RWPE2 (cell line): ENCODE data around the gene HSF2BP.
A peak's percentile ranks its signal among the peaks of the same experiment; 100 is the strongest.
"Not testable (repeated sequence)": the region's sequence is repeated elsewhere in the genome, so short reads cannot be mapped to it uniquely, and the experiment has no call there.

Source experiments
- ATAC-seq: fragments of 200-7000 bp; cut with Tn5 transposase; 3 replicates; pipeline ENCODE4 v1.9.1; 2021; ENCODE audit warnings: low read depth
- DNase-seq: peaks from one replicate; pipeline ENCODE4 v3.0.0-alpha.2; 2020; ENCODE audit warnings: low spot score
- H3K27ac ChIP-seq: fragments of 450-650 bp; 2 replicates; pipeline ENCODE4 v1.5.1; 2017; ENCODE audit warnings: mild to moderate bottlenecking; ENCODE audit not compliant: poor library complexity, severe bottlenecking
- H3K27me3 ChIP-seq: fragments of 250-450 bp; sonication (Bioruptor Pico); 2 replicates; pipeline ENCODE4 v1.5.1; 2021; ENCODE audit warnings: mild to moderate bottlenecking, moderate library complexity; ENCODE audit not compliant: insufficient read depth, poor library complexity, severe bottlenecking
- H3K36me3 ChIP-seq: fragments of 250-450 bp; sonication (Bioruptor Pico); 2 replicates; pipeline ENCODE4 v1.5.1; 2020; ENCODE audit warnings: low read depth, mild to moderate bottlenecking, moderate library complexity
- H3K4me1 ChIP-seq: fragments of 250-450 bp; sonication (Bioruptor Pico); 2 replicates; pipeline ENCODE4 v1.5.1; 2021; ENCODE audit warnings: mild to moderate bottlenecking, moderate library complexity; ENCODE audit not compliant: insufficient read depth, poor library complexity, severe bottlenecking
- H3K4me3 ChIP-seq: fragments of 250-450 bp; sonication (Bioruptor Pico); 2 replicates; pipeline ENCODE4 v1.5.1; 2021; ENCODE audit warnings: mild to moderate bottlenecking, moderate library complexity; ENCODE audit not compliant: severe bottlenecking
- H3K9me3 ChIP-seq: fragments of 250-450 bp; sonication (Bioruptor Pico); 2 replicates; pipeline ENCODE4 v1.5.1; 2021; ENCODE audit warnings: mild to moderate bottlenecking, moderate library complexity; ENCODE audit not compliant: severe bottlenecking
- TF ChIP-seq, protein P1 (sequence below): fragments of 450-650 bp; IDR thresholded peaks from one replicate; pipeline ENCODE4 v1.5.1; 2017; ENCODE audit warnings: mild to moderate bottlenecking, moderate library complexity; ENCODE audit not compliant: poor library complexity, severe bottlenecking

The HSF2BP gene

DNA sequence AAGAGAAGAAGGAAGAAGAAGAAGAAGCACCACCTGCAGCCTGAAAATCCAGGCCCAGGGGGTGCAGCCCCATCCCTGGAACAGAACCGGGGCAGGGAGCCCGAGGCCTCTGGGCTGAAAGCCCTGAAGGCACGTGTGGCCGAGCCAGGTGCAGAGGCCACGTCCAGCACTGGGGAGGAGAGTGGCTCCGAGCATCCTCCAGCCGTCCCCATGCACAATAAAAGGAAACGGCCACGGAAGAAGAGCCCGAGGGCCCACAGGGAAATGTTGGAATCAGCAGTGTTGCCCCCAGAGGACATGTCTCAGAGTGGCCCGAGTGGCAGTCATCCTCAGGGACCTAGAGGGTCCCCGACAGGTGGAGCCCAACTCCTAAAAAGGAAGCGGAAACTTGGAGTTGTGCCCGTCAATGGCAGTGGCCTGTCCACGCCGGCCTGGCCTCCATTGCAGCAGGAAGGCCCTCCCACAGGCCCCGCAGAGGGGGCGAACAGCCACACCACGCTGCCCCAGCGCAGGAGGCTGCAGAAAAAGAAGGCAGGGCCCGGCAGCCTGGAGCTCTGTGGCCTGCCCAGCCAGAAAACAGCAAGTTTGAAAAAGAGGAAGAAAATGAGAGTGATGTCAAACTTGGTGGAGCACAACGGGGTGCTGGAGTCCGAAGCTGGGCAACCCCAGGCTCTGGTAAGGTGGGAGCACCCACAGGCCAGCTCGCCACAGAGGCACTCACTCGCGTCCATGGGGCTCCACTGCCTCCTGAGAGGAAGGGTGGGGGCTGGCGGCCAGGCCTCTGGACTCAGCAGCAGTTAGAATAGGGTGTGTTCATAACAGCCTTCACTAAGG is 28.5 kb upstream of the HSF2BP start:
- no peak overlapping the region for H3K4me3 ChIP-seq
- peaks cover 85% of the 10 kb centered on the region for H3K36me3 ChIP-seq
- H3K27me3 ChIP-seq, result no peaks in the 10 kb centered on the region
- TF ChIP-seq, protein P1, sequence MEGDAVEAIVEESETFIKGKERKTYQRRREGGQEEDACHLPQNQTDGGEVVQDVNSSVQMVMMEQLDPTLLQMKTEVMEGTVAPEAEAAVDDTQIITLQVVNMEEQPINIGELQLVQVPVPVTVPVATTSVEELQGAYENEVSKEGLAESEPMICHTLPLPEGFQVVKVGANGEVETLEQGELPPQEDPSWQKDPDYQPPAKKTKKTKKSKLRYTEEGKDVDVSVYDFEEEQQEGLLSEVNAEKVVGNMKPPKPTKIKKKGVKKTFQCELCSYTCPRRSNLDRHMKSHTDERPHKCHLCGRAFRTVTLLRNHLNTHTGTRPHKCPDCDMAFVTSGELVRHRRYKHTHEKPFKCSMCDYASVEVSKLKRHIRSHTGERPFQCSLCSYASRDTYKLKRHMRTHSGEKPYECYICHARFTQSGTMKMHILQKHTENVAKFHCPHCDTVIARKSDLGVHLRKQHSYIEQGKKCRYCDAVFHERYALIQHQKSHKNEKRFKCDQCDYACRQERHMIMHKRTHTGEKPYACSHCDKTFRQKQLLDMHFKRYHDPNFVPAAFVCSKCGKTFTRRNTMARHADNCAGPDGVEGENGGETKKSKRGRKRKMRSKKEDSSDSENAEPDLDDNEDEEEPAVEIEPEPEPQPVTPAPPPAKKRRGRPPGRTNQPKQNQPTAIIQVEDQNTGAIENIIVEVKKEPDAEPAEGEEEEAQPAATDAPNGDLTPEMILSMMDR, result no peak
- no peaks in the 10 kb centered on the region for H3K9me3 ChIP-seq
- DNase-seq (no peak), ATAC-seq (no peak)
- H3K27ac ChIP-seq, result no peak overlapping the region
- no peaks in the 10 kb centered on the region for H3K4me1 ChIP-seq

DNA sequence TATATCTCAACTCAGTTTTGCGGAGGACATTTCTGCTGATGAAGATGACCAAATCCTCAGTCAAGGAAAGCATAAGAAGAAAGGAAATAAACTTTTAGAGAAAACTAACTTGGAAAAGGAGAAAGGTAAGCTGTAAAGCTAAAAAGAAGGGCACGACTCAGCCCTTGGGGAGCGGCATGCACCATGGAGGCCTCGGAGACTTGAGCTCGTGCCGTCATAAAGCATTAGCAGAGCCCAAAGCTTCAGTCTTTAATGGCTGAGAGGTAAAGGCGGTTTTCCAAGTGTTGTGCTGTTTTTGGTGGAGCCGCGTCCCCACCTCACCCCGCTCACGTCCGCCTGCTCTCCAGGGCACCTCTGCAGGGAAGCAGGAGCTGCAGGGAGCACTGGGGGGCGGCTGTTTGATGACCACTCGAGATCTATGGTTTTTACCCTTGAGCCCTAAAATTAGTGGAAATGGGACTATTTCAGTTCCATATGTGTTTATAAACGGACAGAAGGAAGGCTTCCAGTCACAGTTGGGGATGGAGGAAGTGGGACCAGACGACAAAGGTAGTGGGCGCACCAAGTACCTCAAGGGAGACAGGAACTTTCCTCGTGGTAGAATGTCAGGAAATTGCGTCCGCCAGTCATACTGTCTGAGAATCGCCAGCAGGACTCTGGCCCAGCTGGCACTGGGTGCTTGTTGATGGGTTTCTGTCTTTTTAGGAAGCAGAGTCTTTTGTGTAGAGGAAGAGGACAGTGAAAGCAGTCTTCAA is 27.7 kb upstream of the HSF2BP start:
- TF ChIP-seq, protein P1, result no peak
- H3K36me3 ChIP-seq, result peaks cover 89% of the 10 kb centered on the region
- no peaks in the 10 kb centered on the region for H3K4me1 ChIP-seq
- no peak for ATAC-seq
- no peaks in the 10 kb centered on the region for H3K27me3 ChIP-seq
- no peak overlapping the region for H3K4me3 ChIP-seq
- no peak overlapping the region for H3K27ac ChIP-seq
- H3K9me3 ChIP-seq, result no peaks in the 10 kb centered on the region
- DNase-seq, result no peak

DNA sequence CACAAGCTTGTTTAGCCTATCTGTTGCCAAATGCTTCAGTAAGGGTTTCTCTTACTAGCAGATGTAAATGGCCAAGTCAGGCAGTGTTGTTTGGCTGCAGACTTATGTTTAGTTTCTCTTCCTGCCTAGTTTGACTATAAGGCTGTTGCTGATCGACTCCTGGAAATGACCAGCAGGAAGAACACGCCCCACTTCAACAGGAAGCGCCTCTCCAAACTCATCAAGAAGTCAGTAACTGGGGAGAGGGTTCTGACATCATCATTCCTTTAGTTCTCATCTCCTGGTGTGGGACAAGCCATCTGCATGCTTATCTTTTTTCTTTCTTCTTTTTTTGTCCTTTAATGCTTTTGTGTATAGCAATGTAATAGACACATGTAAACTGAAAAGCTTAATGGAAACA is 25.1 kb upstream of the HSF2BP start:
- no peak for ATAC-seq
- Histone ChIP-seq H3K36me3 (peaks cover 95% of the 10 kb centered on the region), H3K27me3 (no peaks in the 10 kb centered on the region), H3K9me3 (no peaks in the 10 kb centered on the region), H3K4me1 (no peaks in the 10 kb centered on the region), H3K27ac (no peak overlapping the region), H3K4me3 (no peak overlapping the region)
- TF ChIP-seq, protein P1, result no peak
- no peak for DNase-seq

DNA sequence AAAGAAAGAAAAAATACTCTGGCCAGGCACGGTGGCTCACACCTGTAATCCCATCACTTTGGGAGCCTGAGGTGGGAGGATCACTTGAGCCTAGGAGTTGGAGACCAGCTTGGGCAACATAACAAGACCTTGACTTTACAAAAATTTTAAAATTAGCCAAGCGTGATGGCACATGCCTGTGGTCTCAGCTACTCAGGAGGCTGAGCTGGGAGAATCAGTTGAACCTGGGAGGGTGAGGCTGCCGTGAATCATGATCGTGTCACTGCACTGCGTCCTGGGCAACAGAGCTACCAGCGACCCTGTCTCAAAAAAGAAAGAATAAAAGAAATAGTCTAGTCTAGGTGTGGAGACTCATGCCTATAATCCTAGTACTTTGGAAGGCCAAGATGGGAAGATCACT is 22.4 kb upstream of the HSF2BP start:
- Histone ChIP-seq H3K4me1 (no peaks in the 10 kb centered on the region), H3K9me3 (no peaks in the 10 kb centered on the region), H3K4me3 (no peak overlapping the region), H3K27ac (peak overlapping the region; percentile 11), H3K27me3 (no peaks in the 10 kb centered on the region), H3K36me3 (peaks cover 92% of the 10 kb centered on the region)
- DNase-seq, result no peak
- ATAC-seq, result peak; percentile 55; the same call in 1 of the 3 replicates
- TF ChIP-seq, protein P1, result no peak

DNA sequence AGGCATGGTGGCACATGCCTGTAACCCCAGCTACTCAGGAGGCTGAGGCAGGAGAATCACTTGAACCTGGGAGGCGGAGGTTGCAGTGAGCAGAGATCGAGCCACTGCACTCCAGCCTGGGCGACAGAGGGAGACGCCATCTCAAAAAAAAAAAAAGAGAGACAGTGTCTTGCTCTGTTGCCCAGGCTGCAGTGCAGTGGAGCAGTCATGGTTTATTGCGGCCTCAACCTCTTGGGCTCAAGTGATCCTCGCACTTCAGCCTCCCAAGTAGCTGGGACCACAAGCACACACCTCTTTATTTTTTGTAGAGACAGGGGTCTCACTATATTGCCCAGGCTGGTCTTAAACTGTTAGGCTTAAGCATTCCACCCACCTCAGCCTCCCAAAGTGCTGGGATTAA is 21.1 kb upstream of the HSF2BP start:
- H3K27ac ChIP-seq, H3K27me3 ChIP-seq, ATAC-seq, DNase-seq, H3K4me3 ChIP-seq, H3K4me1 ChIP-seq, H3K9me3 ChIP-seq: not testable (repeated sequence)
- peaks cover 92% of the 10 kb centered on the region for H3K36me3 ChIP-seq
